Globus pallidus (tissue), 1 donor: ENCODE results near the gene MFN2.
A peak's percentile ranks its signal among the peaks of the same experiment; 100 is the strongest.
"Not testable (repeated sequence)": the region's sequence is repeated elsewhere in the genome, so short reads cannot be mapped to it uniquely, and the experiment has no call there.

Source experiments
- DNase-seq: peaks from one replicate; pipeline ENCODE4 v3.0.0-alpha.2; 2015; ENCODE audit warnings: low spot score

MFN2 gene

GRCh38 chr1:12022036-12022435 lies 41.8 kb downstream of the MFN2 start:
- no peak for DNase-seq

- DNase-seq: no peak
Measured at GRCh38 chr1:12026586-12026985, 46.3 kb downstream of the MFN2 start.

- no peak for DNase-seq
Measured at GRCh38 chr1:12028248-12028647, 48.0 kb downstream of the MFN2 start.

- DNase-seq: no peak
Measured at GRCh38 chr1:12028957-12029511, 48.8 kb downstream of the MFN2 start.

GRCh38 chr1:12029720-12030339 lies 49.6 kb downstream of the MFN2 start:
- DNase-seq: no peak

- DNase-seq: no peak
Measured at GRCh38 chr1:12031039-12031980, 51.1 kb downstream of the MFN2 start.

- DNase-seq: no peak
Measured at GRCh38 chr1:12032161-12032621, 51.9 kb downstream of the MFN2 start.

GRCh38 chr1:12033441-12033840 lies 53.2 kb downstream of the MFN2 start:
- DNase-seq: not testable (repeated sequence)

- DNase-seq: peak; percentile 14
Measured at GRCh38 chr1:12034381-12034801, 54.1 kb downstream of the MFN2 start.

GRCh38 chr1:12035312-12035711 lies 55.1 kb downstream of the MFN2 start:
- DNase-seq: no peak

GRCh38 chr1:12037486-12038355 lies 57.5 kb downstream of the MFN2 start:
- DNase-seq: no peak

- DNase-seq: no peak
Measured at GRCh38 chr1:12038356-12039163, 58.3 kb downstream of the MFN2 start.

- DNase-seq: no peak
Measured at GRCh38 chr1:12039164-12039525, 58.9 kb downstream of the MFN2 start.

- not testable (repeated sequence) for DNase-seq
Measured at GRCh38 chr1:12039824-12040456, 59.7 kb downstream of the MFN2 start.

GRCh38 chr1:12040457-12041051 lies 60.3 kb downstream of the MFN2 start:
- no peak for DNase-seq

- not testable (repeated sequence) for DNase-seq
Measured at GRCh38 chr1:12044187-12044877, 64.1 kb downstream of the MFN2 start.

GRCh38 chr1:12046749-12047119 lies 66.5 kb downstream of the MFN2 start:
- DNase-seq: no peak

- no peak for DNase-seq
Measured at GRCh38 chr1:12047120-12047876, 67.1 kb downstream of the MFN2 start.

- DNase-seq: peak; percentile 47
Measured at GRCh38 chr1:12048372-12048771, 68.1 kb downstream of the MFN2 start.
